Measurements from ENCODE around the gene PPP6R2.

Gene PPP6R2

GRCh38 chr22:50452649-50453048, 109.5 kb downstream of the PPP6R2 start:
- DNase-seq, result no peak

GRCh38 chr22:50454556-50455075, 111.5 kb downstream of the PPP6R2 start:
- no peak for DNase-seq

- DNase-seq, result no peak
Observed at GRCh38 chr22:50455201-50455600, 112.1 kb downstream of the PPP6R2 start.

- no peak for DNase-seq
Observed at GRCh38 chr22:50456026-50456425, 112.9 kb downstream of the PPP6R2 start.

- DNase-seq, result no peak
Observed at GRCh38 chr22:50456466-50457234, 113.5 kb downstream of the PPP6R2 start.

GRCh38 chr22:50459016-50459415, 115.9 kb downstream of the PPP6R2 start:
- no peak for DNase-seq

GRCh38 chr22:50459496-50460140, 116.5 kb downstream of the PPP6R2 start:
- no peak for DNase-seq

GRCh38 chr22:50460938-50461337, 117.8 kb downstream of the PPP6R2 start:
- no peak for DNase-seq

- DNase-seq, result no peak
Observed at GRCh38 chr22:50461536-50461935, 118.4 kb downstream of the PPP6R2 start.

- no peak for DNase-seq
Observed at GRCh38 chr22:50461979-50462540, 118.9 kb downstream of the PPP6R2 start.

GRCh38 chr22:50463188-50463900, 120.2 kb downstream of the PPP6R2 start:
- no peak for DNase-seq

GRCh38 chr22:50464451-50464850, 121.3 kb downstream of the PPP6R2 start:
- DNase-seq, result no peak

GRCh38 chr22:50465066-50465930, 122.2 kb downstream of the PPP6R2 start:
- DNase-seq, result no peak

- DNase-seq, result no peak
Observed at GRCh38 chr22:50467341-50467740, 124.2 kb downstream of the PPP6R2 start.

GRCh38 chr22:50467773-50468440, 124.8 kb downstream of the PPP6R2 start:
- DNase-seq, result no peak

GRCh38 chr22:50468626-50469025, 125.5 kb downstream of the PPP6R2 start:
- no peak for DNase-seq

- DNase-seq, result no peak
Observed at GRCh38 chr22:50469377-50470305, 126.5 kb downstream of the PPP6R2 start.

- no peak for DNase-seq
Observed at GRCh38 chr22:50470491-50470890, 127.4 kb downstream of the PPP6R2 start.

- DNase-seq, result no peak
Observed at GRCh38 chr22:50471197-50471847, 128.2 kb downstream of the PPP6R2 start.

- no peak for DNase-seq
Observed at GRCh38 chr22:50471962-50472361, 128.8 kb downstream of the PPP6R2 start.
